Measurements from ENCODE around the gene SLC11A1.

The SLC11A1 gene

GRCh38 chr2:218391202-218391601, 9.1 kb downstream of the SLC11A1 start:
- no peaks in the 10 kb centered on the region for H3K79me2 ChIP-seq (ENCODE audit: low read length)
- no peak for TF ChIP-seq EZH2phosphoT487 (IDR thresholded peaks at IDR 0.05; ENCODE audit: low read depth)
- TF ChIP-seq, protein P1, sequence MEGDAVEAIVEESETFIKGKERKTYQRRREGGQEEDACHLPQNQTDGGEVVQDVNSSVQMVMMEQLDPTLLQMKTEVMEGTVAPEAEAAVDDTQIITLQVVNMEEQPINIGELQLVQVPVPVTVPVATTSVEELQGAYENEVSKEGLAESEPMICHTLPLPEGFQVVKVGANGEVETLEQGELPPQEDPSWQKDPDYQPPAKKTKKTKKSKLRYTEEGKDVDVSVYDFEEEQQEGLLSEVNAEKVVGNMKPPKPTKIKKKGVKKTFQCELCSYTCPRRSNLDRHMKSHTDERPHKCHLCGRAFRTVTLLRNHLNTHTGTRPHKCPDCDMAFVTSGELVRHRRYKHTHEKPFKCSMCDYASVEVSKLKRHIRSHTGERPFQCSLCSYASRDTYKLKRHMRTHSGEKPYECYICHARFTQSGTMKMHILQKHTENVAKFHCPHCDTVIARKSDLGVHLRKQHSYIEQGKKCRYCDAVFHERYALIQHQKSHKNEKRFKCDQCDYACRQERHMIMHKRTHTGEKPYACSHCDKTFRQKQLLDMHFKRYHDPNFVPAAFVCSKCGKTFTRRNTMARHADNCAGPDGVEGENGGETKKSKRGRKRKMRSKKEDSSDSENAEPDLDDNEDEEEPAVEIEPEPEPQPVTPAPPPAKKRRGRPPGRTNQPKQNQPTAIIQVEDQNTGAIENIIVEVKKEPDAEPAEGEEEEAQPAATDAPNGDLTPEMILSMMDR (IDR thresholded peaks at IDR 0.05; ENCODE audit: low read depth, low read length): no peak
- no peak overlapping the region for H3K9ac ChIP-seq (ENCODE audit: low read length)
- H4K20me1 ChIP-seq (ENCODE audit: insufficient read depth, low read length): no peaks in the 10 kb centered on the region
- H3K27ac ChIP-seq (ENCODE audit: low read length): no peak overlapping the region
- H3K4me1 ChIP-seq (ENCODE audit: low read length): peaks cover 11% of the 10 kb centered on the region; the same call in 1 of the 2 replicates
- no peak overlapping the region for H3K4me3 ChIP-seq (ENCODE audit: low read length)
- no peaks in the 10 kb centered on the region for H3K27me3 ChIP-seq (ENCODE audit: low read depth, low read length)
- no peaks in the 10 kb centered on the region for H3K36me3 ChIP-seq (replicated peaks; ENCODE audit: low read depth, low read length)
- no peak overlapping the region for H2AFZ ChIP-seq (ENCODE audit: low read depth, low read length)
- no peaks in the 10 kb centered on the region for H3K9me3 ChIP-seq (ENCODE audit: insufficient read depth, low read length)
- H3K4me2 ChIP-seq (ENCODE audit: low read length): no peak overlapping the region

DNA sequence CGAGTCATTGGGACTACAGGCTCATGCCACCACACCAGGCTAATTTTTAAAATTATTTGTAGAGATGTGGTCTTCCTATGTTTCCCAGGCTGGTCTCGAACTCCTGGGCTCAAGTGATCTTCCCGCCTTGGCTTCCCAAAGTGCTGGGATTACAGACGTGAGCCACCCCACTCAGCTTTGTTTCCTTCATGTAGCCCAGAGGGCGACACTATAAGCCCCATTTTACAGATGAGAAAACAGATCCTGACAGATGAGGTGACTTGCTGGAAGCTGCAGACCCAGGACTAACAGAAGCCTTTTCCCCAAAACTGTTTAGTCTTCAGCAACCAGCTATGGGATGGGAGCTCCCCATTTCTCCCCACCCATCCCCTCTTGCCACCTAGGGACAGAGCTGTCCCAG, 10.4 kb downstream of the SLC11A1 start:
- Histone ChIP-seq H3K9ac (ENCODE audit: low read length) (no peak overlapping the region), H2AFZ (ENCODE audit: low read depth, low read length) (no peak overlapping the region), H3K4me2 (ENCODE audit: low read length) (no peak overlapping the region), H4K20me1 (ENCODE audit: insufficient read depth, low read length) (no peaks in the 10 kb centered on the region), H3K36me3 (replicated peaks; ENCODE audit: low read depth, low read length) (no peaks in the 10 kb centered on the region), H3K4me3 (ENCODE audit: low read length) (no peak overlapping the region), H3K79me2 (ENCODE audit: low read length) (no peaks in the 10 kb centered on the region), H3K27ac (ENCODE audit: low read length) (no peak overlapping the region), H3K4me1 (ENCODE audit: low read length) (peaks cover 18% of the 10 kb centered on the region), H3K9me3 (ENCODE audit: insufficient read depth, low read length) (no peaks in the 10 kb centered on the region), H3K27me3 (ENCODE audit: low read depth, low read length) (no peaks in the 10 kb centered on the region)
- TF ChIP-seq EZH2phosphoT487 (IDR thresholded peaks at IDR 0.05; ENCODE audit: low read depth): no peak
- TF ChIP-seq, protein P1 (IDR thresholded peaks at IDR 0.05; ENCODE audit: low read depth, low read length): no peak

- Histone ChIP-seq H2AFZ (ENCODE audit: low read depth, low read length) (no peak overlapping the region), H3K79me2 (ENCODE audit: low read length) (no peaks in the 10 kb centered on the region), H3K4me3 (ENCODE audit: low read length) (no peak overlapping the region), H3K4me1 (ENCODE audit: low read length) (peaks cover 18% of the 10 kb centered on the region), H4K20me1 (ENCODE audit: insufficient read depth, low read length) (no peaks in the 10 kb centered on the region), H3K4me2 (ENCODE audit: low read length) (no peak overlapping the region), H3K9me3 (ENCODE audit: insufficient read depth, low read length) (no peaks in the 10 kb centered on the region), H3K27me3 (ENCODE audit: low read depth, low read length) (no peaks in the 10 kb centered on the region), H3K9ac (ENCODE audit: low read length) (no peak overlapping the region), H3K36me3 (replicated peaks; ENCODE audit: low read depth, low read length) (no peaks in the 10 kb centered on the region), H3K27ac (ENCODE audit: low read length) (no peak overlapping the region)
- no peak for TF ChIP-seq EZH2phosphoT487 (IDR thresholded peaks at IDR 0.05; ENCODE audit: low read depth)
- TF ChIP-seq, protein P1 (IDR thresholded peaks at IDR 0.05; ENCODE audit: low read depth, low read length): no peak
These were observed 10.9 kb downstream of the SLC11A1 start for GRCh38 chr2:218392891-218393462.

- Histone ChIP-seq H3K27me3 (ENCODE audit: low read depth, low read length) (no peaks in the 10 kb centered on the region), H3K4me1 (ENCODE audit: low read length) (peaks cover 18% of the 10 kb centered on the region), H3K36me3 (replicated peaks; ENCODE audit: low read depth, low read length) (no peaks in the 10 kb centered on the region), H3K4me3 (ENCODE audit: low read length) (no peak overlapping the region), H3K9ac (ENCODE audit: low read length) (no peak overlapping the region), H3K9me3 (ENCODE audit: insufficient read depth, low read length) (no peaks in the 10 kb centered on the region), H4K20me1 (ENCODE audit: insufficient read depth, low read length) (no peaks in the 10 kb centered on the region), H3K79me2 (ENCODE audit: low read length) (no peaks in the 10 kb centered on the region), H3K27ac (ENCODE audit: low read length) (no peak overlapping the region), H3K4me2 (ENCODE audit: low read length) (no peak overlapping the region), H2AFZ (ENCODE audit: low read depth, low read length) (no peak overlapping the region)
- TF ChIP-seq, protein P1 (IDR thresholded peaks at IDR 0.05; ENCODE audit: low read depth, low read length): no peak
- no peak for TF ChIP-seq EZH2phosphoT487 (IDR thresholded peaks at IDR 0.05; ENCODE audit: low read depth)
These were observed 11.7 kb downstream of the SLC11A1 start for GRCh38 chr2:218393750-218394290.
